Measurements from ENCODE around the gene A3GALT2.

- no peak for TF ChIP-seq FOSL1 (tag; conservative IDR thresholded peaks at IDR 0.05)
- TF ChIP-seq, protein P1, sequence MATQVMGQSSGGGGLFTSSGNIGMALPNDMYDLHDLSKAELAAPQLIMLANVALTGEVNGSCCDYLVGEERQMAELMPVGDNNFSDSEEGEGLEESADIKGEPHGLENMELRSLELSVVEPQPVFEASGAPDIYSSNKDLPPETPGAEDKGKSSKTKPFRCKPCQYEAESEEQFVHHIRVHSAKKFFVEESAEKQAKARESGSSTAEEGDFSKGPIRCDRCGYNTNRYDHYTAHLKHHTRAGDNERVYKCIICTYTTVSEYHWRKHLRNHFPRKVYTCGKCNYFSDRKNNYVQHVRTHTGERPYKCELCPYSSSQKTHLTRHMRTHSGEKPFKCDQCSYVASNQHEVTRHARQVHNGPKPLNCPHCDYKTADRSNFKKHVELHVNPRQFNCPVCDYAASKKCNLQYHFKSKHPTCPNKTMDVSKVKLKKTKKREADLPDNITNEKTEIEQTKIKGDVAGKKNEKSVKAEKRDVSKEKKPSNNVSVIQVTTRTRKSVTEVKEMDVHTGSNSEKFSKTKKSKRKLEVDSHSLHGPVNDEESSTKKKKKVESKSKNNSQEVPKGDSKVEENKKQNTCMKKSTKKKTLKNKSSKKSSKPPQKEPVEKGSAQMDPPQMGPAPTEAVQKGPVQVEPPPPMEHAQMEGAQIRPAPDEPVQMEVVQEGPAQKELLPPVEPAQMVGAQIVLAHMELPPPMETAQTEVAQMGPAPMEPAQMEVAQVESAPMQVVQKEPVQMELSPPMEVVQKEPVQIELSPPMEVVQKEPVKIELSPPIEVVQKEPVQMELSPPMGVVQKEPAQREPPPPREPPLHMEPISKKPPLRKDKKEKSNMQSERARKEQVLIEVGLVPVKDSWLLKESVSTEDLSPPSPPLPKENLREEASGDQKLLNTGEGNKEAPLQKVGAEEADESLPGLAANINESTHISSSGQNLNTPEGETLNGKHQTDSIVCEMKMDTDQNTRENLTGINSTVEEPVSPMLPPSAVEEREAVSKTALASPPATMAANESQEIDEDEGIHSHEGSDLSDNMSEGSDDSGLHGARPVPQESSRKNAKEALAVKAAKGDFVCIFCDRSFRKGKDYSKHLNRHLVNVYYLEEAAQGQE (IDR thresholded peaks at IDR 0.05; ENCODE audit: borderline replicate concordance), result no peak
- TF ChIP-seq, protein P1 (CRISPR knock-in tag; IDR thresholded peaks at IDR 0.05; ENCODE audit: low read depth), result no peak
Observed at GRCh38 chr1:33261344-33261743, 59.6 kb downstream of the A3GALT2 start.
